Measurements from ENCODE around the gene CCDC47.

Gene CCDC47

DNA sequence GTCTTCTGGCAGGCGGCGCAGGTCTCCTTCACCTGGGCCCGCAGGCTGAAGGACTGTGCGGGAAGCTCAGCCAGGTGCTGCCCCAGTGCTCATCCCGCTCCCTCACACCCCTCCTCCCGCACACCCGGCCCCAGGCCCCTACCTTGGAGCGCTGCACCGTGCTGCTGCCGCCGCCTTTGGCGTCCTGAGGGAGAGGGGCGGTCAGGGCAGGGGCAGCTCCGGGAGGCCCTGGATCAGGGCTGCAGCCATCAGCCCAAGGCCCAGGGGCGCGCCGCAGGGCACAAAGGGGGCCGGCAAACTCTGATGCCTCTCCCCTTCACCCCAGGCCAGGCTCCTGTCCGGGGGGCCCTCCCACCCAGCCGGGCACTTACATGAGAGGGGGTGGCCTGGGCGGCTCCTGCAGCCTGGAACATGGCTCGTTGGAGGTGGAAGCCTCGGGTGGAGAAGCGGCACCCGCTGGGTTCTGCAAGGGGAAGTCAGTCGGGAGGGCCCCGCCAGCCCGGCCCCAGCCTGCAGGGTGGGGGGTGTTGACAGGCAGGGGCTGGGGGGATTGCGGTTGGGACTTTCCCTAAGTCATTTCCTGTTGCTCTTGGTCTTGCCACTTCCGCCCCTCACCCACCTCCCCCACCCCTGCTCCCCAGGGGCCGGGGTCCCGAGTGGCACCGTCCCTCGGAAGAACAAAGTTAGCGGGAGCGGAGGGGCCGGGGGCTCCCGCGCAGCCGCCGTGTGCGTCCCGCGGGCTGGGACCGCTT, 74.3 kb downstream of the CCDC47 start:
- TF ChIP-seq, protein P1, sequence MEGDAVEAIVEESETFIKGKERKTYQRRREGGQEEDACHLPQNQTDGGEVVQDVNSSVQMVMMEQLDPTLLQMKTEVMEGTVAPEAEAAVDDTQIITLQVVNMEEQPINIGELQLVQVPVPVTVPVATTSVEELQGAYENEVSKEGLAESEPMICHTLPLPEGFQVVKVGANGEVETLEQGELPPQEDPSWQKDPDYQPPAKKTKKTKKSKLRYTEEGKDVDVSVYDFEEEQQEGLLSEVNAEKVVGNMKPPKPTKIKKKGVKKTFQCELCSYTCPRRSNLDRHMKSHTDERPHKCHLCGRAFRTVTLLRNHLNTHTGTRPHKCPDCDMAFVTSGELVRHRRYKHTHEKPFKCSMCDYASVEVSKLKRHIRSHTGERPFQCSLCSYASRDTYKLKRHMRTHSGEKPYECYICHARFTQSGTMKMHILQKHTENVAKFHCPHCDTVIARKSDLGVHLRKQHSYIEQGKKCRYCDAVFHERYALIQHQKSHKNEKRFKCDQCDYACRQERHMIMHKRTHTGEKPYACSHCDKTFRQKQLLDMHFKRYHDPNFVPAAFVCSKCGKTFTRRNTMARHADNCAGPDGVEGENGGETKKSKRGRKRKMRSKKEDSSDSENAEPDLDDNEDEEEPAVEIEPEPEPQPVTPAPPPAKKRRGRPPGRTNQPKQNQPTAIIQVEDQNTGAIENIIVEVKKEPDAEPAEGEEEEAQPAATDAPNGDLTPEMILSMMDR (conservative IDR thresholded peaks at IDR 0.05; ENCODE audit: low read depth, low read length): no peak
- DNase-seq (ENCODE audit: low read depth): peak; percentile 67
- peak overlapping the region; percentile 61 for H3K4me3 ChIP-seq (ENCODE audit: low read depth, low read length)

DNA sequence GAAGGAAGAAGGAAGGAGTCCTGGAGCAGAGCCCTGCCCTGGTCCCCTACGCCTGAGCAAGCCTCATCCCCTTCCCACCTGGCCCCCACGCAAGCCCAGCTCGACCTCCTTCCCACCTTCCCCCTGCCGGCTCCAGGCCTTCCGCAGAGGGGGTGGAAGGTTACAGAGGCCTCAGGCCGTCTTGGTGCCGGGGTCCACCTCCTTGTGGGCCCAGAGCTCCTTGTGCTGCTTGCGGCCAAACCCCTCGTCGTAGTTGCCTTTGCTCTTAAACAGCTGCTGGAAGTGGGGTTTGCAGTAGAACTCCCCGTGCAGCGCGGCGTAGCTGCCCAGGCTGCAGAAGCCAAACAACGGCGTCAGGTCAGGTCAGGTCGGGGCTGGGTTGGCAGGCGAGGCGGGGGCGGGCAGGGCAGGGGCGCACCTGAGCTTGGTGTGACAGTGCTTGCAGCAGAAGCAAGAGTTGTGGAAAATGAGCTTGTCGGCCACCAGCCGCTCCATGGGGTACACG, 75.0 kb downstream of the CCDC47 start:
- peak overlapping the region; percentile 61 for H3K4me3 ChIP-seq (ENCODE audit: low read depth, low read length)
- TF ChIP-seq, protein P1 (conservative IDR thresholded peaks at IDR 0.05; ENCODE audit: low read depth, low read length): no peak
- DNase-seq (ENCODE audit: low read depth): no peak

DNA sequence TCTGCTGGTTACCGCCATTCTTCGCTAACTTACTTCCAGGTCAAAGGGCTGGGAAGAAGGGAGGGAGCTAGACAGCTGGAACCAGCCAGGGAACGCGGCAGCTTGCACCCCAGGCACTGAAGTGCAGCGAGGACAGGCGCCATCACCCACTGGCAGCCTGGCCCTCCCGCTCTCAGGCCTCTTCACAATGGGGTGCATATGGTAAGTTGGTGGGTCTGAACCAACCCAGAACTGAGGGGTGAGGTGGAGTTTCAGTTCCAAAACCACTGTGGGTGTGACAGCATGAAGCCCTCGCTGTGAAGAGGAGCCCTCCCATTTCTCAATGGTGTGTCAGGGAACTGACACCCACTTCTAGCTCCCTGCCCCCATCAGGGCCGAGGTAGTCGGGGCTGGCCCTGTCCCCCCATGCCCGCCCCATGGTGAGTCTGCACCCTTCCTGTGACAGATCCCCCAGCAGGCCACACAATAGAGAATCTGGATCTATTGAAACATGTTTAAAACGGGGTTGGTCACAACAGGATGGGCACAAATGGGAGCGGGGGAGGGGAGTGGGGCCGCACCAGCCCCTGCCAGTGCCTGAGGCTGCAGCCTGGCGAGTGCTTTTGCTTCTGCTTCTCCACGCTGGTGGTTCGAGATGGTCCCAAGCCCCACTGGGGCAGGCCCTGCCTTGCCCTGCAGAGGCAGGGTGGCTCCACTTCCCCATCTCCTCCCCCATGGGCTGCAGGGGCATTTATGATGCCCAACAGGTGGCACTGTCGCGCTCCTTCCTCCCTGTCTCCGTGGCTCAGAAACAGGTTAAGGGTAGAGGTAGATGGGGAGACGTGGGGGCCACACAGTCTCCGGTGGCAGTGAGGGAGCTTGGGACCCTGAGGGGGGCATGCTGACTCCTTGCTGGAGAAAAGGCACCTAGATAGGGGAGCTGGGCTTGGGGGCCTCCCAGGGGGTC, 75.8 kb downstream of the CCDC47 start:
- H3K4me3 ChIP-seq (ENCODE audit: low read depth, low read length): no peak overlapping the region
- peak; percentile 47 for DNase-seq (ENCODE audit: low read depth)
- TF ChIP-seq, protein P1 (conservative IDR thresholded peaks at IDR 0.05; ENCODE audit: low read depth, low read length): peak; percentile 66

DNA sequence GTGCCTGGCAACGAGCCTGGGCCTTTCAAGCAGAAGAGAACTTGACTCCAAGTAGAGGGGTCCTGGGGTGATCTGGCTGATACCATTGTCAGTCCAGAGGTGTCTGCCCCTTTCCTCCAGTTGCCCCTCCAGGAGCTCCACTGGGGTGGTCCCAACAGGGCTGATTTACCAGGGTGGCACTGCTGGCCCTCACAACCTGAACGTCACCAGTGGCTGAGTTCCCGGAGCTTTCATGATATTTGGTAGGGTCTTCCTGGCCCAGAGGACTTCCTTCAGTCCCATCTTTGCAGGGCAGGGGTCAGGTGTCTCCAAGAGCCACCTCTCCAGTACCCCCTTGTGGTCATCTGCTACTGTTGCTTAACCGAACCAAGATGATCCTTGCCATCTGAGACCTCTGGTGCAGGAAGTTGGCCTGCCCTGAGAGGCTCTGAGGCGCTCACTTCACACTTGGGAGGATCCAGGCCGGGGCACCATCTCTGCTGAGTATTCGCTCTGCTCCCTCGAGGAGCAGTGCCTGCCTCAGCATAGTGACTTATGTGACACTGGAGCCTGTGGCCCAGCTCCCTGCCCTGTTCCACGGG, 76.9 kb downstream of the CCDC47 start:
- DNase-seq (ENCODE audit: low read depth): peak; percentile 49
- no peak overlapping the region for H3K4me3 ChIP-seq (ENCODE audit: low read depth, low read length)
- TF ChIP-seq, protein P1 (conservative IDR thresholded peaks at IDR 0.05; ENCODE audit: low read depth, low read length): peak; percentile 56

DNA sequence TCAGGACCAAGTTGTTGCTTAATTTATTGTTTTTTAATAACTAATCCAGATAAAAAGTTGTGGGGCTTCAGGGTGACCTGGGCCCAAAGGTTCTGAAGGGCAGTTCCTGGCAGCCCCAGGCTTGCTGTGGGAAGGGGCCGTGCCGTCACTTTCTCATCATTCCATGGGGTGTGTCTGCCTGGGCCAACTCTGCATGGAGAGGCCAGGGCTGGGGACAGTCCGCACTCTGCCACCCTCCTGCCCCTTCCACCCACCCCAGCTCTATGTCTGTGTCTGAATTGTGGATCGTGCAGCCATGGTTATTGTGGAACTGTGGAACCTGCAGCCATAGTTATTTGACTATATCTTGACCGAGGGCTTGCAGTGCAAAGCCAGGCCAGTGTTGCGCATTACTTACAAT, 77.5 kb downstream of the CCDC47 start:
- TF ChIP-seq, protein P1 (conservative IDR thresholded peaks at IDR 0.05; ENCODE audit: low read depth, low read length): no peak
- no peak overlapping the region for H3K4me3 ChIP-seq (ENCODE audit: low read depth, low read length)
- DNase-seq (ENCODE audit: low read depth): no peak

Data from choroid plexus epithelial cell (primary cell).